GM19238 (cell line): ENCODE measurements around the gene BMX.

Experiments
- DNase-seq: peaks from one replicate; pipeline ENCODE4 v3.0.0; 2011; ENCODE audit warnings: low spot score; ENCODE audit not compliant: insufficient read length

Gene BMX

DNA sequence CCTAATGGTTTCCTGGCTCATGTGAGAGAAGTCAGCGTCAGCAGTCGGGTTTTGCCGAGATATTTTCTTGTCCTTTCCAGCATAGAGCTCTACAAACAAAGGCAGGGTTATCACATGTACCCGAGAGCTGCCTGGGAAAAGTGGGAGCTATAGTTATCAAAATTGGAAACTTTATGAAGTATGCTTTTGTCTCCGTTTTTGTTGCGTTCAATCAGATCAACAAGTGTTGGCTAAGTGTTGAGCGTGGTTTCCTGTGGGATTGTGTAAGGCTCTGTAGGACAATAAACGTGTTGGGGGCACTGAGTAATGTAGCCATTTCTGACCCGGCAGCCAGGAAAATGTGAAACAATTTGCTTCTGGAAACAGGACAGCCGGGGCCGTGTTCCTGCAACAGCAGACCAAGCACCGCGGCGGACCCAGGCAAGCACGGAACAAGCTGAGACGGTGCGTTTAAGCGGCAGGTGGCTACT lies at the start of gene BMX:
TSS of gene BMX (plus strand) at position 311 of the 470 bp plus-strand sequence. CDS start 7,547 bp downstream, outside the sequence.
- DNase-seq: no peak

- DNase-seq: no peak
Measured at GRCh38 chrX:15451913-15452312, 48.7 kb upstream of the BMX start.

- DNase-seq: no peak
Measured at GRCh38 chrX:15464704-15465103, 35.9 kb upstream of the BMX start.

DNA sequence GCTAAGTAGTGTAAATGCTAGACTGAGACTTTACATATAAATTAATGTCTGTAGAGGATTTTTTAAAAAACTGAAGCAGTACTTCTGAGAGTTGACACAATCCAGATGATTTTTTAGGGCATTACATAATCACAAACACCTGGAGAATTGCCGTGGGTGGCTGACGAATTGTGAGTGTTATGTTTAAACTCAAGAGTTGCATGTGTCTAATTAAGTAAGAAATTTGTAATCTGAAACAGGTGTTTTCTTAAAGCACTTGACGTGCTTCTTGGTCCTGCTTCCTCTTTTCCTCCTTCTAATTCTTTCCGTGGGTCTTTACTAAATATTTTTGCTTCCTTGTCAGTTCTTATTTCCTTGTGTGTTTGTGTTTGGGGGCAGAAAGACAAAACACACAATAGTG lies 35.3 kb upstream of the BMX start:
- no peak for DNase-seq

- DNase-seq: peak; percentile 3
Measured at GRCh38 chrX:15465896-15466651, 34.5 kb upstream of the BMX start.

GRCh38 chrX:15468036-15468435 lies 32.6 kb upstream of the BMX start:
- no peak for DNase-seq

- DNase-seq: no peak
Measured at GRCh38 chrX:15469613-15470012, 31.0 kb upstream of the BMX start.

DNA sequence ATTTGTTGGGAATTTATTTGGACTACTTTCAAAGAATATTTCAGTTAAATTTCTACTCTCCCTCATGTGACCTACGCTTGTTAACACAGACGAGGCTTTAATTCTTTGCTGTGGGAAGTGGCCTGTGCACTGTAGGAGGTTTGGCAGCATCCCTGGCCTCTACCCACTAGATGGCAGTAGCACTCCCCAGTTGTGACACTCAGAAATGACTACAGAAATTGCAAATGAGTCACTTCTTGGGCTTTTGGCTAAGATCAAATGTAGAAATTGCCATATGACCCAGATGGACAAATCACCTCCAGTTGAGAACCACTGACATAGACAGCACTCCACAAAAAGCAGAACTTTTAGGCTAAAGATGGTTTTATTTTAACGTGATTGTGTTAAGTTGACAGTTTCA lies 29.6 kb upstream of the BMX start:
- peak; percentile 9 for DNase-seq

DNA sequence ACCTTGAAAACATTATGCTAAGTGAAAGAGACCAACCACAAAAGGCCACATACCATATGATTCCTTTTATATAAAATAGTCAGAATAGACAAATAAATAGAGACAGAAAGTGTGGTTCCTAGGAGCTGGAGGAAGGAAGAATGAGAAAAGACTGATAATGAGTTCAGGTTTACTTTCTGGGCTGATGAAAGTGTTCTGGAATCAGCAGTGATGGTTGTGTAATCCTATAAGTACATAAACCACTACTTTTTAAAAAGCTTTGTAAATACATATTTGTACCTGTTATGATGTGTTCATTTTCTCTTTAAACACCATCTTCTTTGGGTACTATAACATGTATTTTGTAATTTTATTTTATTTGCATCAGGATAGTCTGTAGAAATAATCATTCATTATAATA lies 28.1 kb upstream of the BMX start:
- no peak for DNase-seq

- no peak for DNase-seq
Measured at GRCh38 chrX:15474028-15474427, 26.6 kb upstream of the BMX start.

DNA sequence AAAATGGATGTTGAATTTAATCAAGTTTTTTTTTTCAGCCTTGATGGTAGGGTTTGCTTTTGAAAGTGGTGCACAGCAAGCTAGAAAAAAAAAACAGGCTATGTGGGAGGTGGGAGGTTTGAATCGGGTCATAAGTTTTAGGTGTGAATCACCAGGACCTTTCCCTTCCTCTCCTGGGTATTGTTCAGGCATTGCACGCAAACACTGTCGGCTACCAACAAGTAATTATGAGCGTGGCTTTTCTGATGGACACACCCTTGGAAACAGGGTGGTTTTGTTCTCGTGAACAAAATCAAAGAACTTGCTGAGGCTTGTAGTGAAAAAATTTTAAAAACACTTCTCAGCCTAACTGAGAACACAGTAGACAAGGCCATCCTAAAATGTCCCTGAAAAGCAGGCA lies 25.6 kb upstream of the BMX start:
- DNase-seq: no peak

DNA sequence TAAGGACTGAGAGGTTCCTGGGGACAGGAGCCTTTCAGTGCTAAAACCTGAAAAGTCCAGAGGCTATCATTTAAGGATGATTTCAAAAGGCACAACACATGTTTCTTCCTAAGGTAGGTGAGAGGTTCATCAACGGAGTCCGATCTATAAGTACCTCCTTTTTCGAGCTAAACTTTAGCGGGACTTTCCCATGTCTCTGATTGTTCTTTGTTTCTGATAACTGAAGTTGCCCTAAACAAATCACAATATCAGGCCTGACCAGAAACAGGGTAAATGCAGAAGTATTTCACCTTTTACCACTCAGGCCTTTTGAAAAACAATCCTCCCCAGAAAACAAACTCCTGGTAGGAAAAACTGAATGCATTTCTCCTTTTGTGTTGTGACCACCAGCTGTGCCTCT lies 25.1 kb upstream of the BMX start:
- DNase-seq: no peak

DNA sequence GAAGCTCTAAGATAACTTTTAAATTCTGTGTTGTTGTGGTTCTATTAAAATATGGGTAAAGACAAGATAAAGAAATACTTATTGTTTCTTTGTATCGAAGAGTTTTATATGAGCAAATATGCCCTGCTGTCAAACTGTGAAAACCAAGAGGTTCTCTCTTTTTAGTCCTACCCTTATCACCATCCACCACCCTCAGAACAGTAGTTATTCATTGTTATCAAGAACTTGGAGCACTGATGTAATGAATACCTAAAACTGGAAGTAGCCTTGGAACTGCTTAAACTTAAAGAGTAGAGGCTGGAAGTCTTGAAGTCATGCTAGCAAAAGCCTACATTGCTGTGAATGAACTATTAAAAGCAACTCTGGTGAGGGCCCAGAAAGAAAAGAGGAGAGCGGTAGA lies 16.7 kb upstream of the BMX start:
- DNase-seq: no peak

- no peak for DNase-seq
Measured at GRCh38 chrX:15492469-15492868, 8.1 kb upstream of the BMX start.

- peak; percentile 52 for DNase-seq
Measured at GRCh38 chrX:15493118-15493962, 7.3 kb upstream of the BMX start, which contains the start of gene PIR. Gene PIR, minus strand, starts transcription at chrX:15493333. Its CDS starts 2,076 bp downstream, at chrX:15491257.

DNA sequence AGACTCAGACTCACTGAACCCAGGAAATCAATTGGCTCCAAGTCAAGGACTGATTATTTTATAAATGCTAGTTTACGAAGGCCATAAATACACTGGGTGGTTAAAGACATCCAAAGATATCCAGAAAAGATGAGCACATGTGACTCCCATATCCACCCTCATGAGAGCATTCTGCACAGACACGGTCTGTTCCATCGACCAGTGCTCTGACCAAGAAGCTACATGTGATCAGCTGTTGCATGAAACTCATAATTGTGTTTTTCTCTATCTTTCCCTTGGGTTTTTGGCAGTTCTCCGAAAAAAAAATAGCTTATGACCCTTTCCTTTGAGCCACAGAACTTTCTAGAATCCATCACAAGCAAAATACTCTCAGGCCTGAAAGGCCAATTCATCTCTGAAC lies 4.8 kb upstream of the BMX start:
- no peak for DNase-seq

DNA sequence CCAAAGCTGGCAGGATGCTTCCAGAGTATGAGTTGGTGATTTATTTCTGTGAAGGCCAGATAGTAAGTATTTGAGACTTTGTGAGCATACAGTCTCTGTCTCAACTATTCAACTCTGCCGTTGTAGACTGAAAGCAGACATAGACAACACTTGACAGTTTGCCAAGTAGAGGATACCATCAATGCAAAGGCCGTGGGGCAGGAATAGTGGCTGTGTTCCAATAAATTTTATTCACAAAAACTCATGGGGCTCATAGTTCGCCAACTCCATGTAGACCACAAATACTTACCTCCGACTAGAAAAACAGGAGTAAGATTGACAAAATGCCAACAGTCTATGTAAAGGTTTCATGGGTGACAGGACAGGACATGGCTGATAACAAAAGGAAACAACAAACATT lies 3.8 kb upstream of the BMX start:
- no peak for DNase-seq

DNA sequence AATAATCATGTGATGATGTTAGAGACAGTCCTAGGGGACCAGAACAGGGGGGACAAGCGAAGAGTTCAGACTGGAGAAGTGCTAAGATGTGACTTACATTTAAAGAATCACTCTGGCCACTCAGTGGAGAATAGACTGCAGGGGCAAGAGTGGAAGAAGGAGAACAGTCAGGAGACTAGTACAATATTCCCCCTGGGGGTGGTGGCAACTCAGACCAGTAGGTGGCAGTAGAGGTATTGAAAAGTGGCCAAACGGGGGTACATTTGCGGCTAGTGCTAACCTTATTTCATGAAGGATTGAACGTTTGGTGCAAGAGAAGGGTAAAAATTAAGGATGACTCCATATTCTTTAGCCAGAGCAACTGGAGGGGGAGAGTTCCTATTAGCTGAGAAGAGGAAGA lies 2.7 kb upstream of the BMX start:
- DNase-seq: peak; percentile 48

DNA sequence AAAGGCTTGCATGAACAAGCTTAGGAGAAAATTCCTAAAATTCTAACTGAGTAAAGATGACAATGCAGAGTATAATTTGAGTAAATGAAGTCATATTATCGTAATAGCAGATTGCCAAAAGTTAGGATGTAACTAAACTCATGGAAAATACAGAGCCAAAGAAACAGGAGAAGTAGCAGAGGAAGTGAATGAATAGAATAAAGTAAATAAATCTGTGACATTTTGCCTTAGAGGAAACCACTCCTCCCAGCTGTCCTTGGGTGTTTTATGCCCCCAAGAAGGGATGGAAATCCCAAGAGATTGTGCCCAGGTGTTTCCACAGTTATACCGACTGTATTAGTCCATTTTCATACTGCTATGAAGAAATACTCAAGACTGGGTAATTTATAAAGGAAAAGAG lies 1.9 kb upstream of the BMX start:
- no peak for DNase-seq

DNA sequence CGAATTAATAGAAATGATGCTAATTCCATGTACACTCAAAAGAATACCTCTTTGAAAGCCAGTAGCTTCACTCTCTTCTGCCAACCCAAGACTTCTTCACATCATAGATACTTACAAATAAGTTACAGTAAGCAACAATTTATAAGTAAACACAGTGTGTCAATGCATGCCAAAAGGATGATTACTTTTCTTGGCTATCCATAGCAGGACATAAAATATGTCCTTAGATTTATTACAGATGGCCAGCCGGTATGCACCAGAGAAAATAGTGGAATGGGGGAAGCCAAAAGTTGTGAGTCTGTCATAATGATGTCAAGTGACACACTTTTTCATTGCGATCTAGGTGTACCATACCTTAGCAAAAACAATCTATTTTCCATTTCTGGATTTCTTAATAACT lies 631 bp upstream of the BMX start:
- DNase-seq: no peak

DNA sequence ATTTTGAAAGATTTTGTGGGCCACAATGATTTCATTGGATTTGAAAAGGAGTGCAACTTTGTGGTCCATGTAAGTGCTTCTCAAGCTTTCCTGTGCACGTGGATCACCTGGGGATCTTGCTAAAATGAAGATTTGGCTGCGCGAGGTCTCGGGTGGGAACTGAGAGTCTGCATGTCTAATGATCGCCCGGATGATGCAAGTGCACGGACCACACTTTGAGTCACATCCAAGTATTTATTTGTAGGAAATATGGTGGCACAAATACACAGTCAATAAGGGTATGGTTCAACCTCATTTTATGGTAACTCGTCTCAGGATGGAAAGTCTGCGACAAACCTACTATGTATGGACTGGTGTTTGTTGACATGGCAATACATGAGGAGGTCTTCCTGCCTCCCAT lies 899 bp downstream of the BMX start:
- no peak for DNase-seq

- DNase-seq: no peak
Measured at GRCh38 chrX:15504661-15505060, 4.1 kb downstream of the BMX start.

DNA sequence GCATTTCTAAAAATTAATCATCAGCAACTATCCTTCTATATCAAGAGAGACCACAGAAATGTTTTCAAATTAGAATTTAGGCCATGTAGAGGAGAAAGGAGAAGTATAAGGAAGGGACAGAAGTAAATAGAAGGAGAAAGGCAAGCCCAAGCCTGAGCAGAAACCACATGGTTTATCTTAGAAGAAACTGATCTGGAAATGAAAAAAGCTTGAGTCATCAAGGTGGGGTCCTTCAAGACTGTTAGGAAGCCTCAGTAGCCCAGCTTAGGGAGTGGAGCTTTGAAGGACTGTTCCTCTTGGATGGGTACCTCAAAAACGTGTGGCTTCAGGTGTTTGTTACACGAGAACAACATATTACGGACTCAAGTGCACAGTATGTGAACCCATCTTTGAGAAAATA lies 4.5 kb downstream of the BMX start:
- DNase-seq: no peak
